Spleen (tissue), 11 donors: Measurements from ENCODE around the gene RNF130. TPM values are rescaled to one million over a fixed set of nuclear protein-coding genes. Genes with fewer than 3 reads are reported as not detected.

Experiments
- DNase-seq: peaks from one replicate; pipeline ENCODE4 v3.0.0-alpha.2; 2020
- H3K27ac ChIP-seq, 8 donors: fragments of 200-600 bp; sonication (generic) in 7 of 8; 1 replicate in 4 of 8; 2 replicates in 4 of 8; pipeline versions ENCODE4 v1.5.0 to v1.8.0; 2016 to 2021; ENCODE audit warnings: inconsistent platforms in 4 of 8, mild to moderate bottlenecking in 4 of 8, moderate library complexity in 1 of 8
- H3K27me3 ChIP-seq, 7 donors: fragments of 200-600 bp; sonication (generic) in 6 of 7; replicated peaks in 1 of 7; 1 replicate in 4 of 7; 2 replicates in 3 of 7; pipeline versions ENCODE4 v1.5.0 to v1.8.0; 2016 to 2021; ENCODE audit warnings: inconsistent platforms in 3 of 7, mild to moderate bottlenecking in 1 of 7
- H3K36me3 ChIP-seq, 6 donors: fragments of 200-600 bp; sonication (generic) in 5 of 6; 1 replicate in 4 of 6; 2 replicates in 2 of 6; pipeline versions ENCODE4 v1.5.0 to v1.8.0; 2016 to 2021; ENCODE audit warnings: inconsistent platforms in 2 of 6
- H3K4me1 ChIP-seq, 6 donors: fragments of 200-600 bp; sonication (generic) in 5 of 6; 1 replicate in 3 of 6; 2 replicates in 3 of 6; pipeline versions ENCODE4 v1.5.0 to v1.8.0; 2016 to 2021; ENCODE audit warnings: inconsistent platforms in 3 of 6
- H3K4me3 ChIP-seq, 8 donors: fragments of 200-600 bp; sonication (generic) in 7 of 8; 1 replicate in 4 of 8; 2 replicates in 4 of 8; pipeline versions ENCODE4 v1.5.0 to v1.8.0; 2016 to 2021; ENCODE audit warnings: inconsistent platforms in 4 of 8, mild to moderate bottlenecking in 4 of 8, moderate library complexity in 2 of 8
- H3K9me3 ChIP-seq, 8 donors: fragments of 200-600 bp; sonication (generic) in 7 of 8; 1 replicate in 4 of 8; 2 replicates in 4 of 8; pipeline versions ENCODE4 v1.5.0 to v1.8.0; 2016 to 2021; ENCODE audit warnings: inconsistent platforms in 4 of 8
- CTCF ChIP-seq, 11 experiments: fragments of 200-600 bp in 7 of 11; fragments of 450-650 bp in 4 of 11; sonication (generic) in 4 of 11; IDR thresholded peaks in 8 of 11; conservative IDR thresholded peaks in 3 of 11; 1 replicate in 7 of 11; 2 replicates in 4 of 11; pipeline versions ENCODE4 v1.4.0 to v1.8.0; 2016 to 2021; ENCODE audit warnings: antibody characterized with exemption in 11 of 11, inconsistent platforms in 4 of 11, mild to moderate bottlenecking in 1 of 11
- POLR2A ChIP-seq, 3 donors: fragments of 450-650 bp; IDR thresholded peaks; one replicate each; pipeline ENCODE4 v1.5.1; 2017; ENCODE audit warnings: antibody characterized with exemption in 3 of 3, mild to moderate bottlenecking in 1 of 3
- POLR2AphosphoS5 ChIP-seq, 3 donors: sonication (generic); formaldehyde crosslinking; IDR thresholded peaks; one replicate each; pipeline ENCODE4 v1.5.1; 2017; ENCODE audit warnings: antibody characterized with exemption in 3 of 3
- WGBS, 5 donors: extraction: QIAGEN DNeasy Blood & Tissue Kit in 3 of 5; methylation state at CpG; one replicate each; pipeline versions ENCODE4 v1.1.5 to v1.1.7; 2013 to 2018; 5-methylcytosine and 5-hydroxymethylcytosine counted together
- intact Hi-C: fragments of 100-400 bp; cut with DNase I; formaldehyde crosslinking; loops from one replicate; pipeline ENCODE4 v1.15.0; 2023; ENCODE audit warnings: low total_unique reads
- polyA plus RNA-seq, 3 donors: library from polyadenylated mRNA; stranded (reverse); fragments of 200-250 nt; gene quantifications; one replicate each; pipeline ENCODE4 v1.2.1, GENCODE V29; 2013
- total RNA-seq, 7 donors: library from RNA; depleted of rRNA in 3 of 7; stranded (reverse); fragments of >200 nt in 3 of 7; fragmentation: NEBNext Ultra II Directional in 4 of 7; extraction: Animal tissue kit (Norgen Biotek cat#: 25700) in 4 of 7; gene quantifications; one replicate each; pipeline versions ENCODE4 v1.1.0 to v1.2.1, GENCODE V29; 2016 to 2021
- donor health status: healthy with polysubstance abuse.
- donor health status: DM: no; HTN: no; CAD: no; lungs with moderate emphysema.
- donor health status: DM: no; HTN: no; CAD: no.
- donor health status: Bipolar disorder and iron deficiency.
- donor health status: healthy.
- donor health status: DM: no; HTN: no; CAD: no.
- donor health status: DM: yes; HTN: yes; CAD: no.

Gene RNF130
- total and polyA plus RNA-seq, 10 donors: 44.1 to 119 (median 82.7) TPM

- DNase-seq: no peak
- Histone ChIP-seq H3K9me3 (no peaks in the 10 kb centered on the region), H3K27me3 (no peaks in the 10 kb centered on the region), H3K27ac (no peak overlapping the region), H3K4me3 (no peak overlapping the region), H3K36me3 (no peaks in the 10 kb centered on the region), H3K4me1 (peaks cover 0 to 29% (median 0%) of the 10 kb centered on the region in 6 donors)
- TF ChIP-seq CTCF (IDR thresholded peaks at IDR 0.05 in 8 of 11, conservative IDR thresholded peaks at IDR 0.05 in 3 of 11) (no peak), POLR2AphosphoS5 (IDR thresholded peaks at IDR 0.05) (no peak), POLR2A (IDR thresholded peaks at IDR 0.05) (no peak)
- intact Hi-C loops: no loop called here
- 85 to 92% (median 88%) methylated on average over 5 of the region's 5 CpGs for WGBS, 5 donors
These were observed 19.2 kb downstream of the RNF130 start for GRCh38 chr5:180052211-180052818.

- Histone ChIP-seq H3K27ac (no peak overlapping the region), H3K4me3 (no peak overlapping the region), H3K27me3 (no peaks in the 10 kb centered on the region), H3K36me3 (peaks cover 0 to 13% (median 1%) of the 10 kb centered on the region in 6 donors), H3K4me1 (peaks cover 0 to 29% (median 0%) of the 10 kb centered on the region in 6 donors), H3K9me3 (peaks cover 0 to 5% (median 0%) of the 10 kb centered on the region in 8 donors)
- no peak for TF ChIP-seq POLR2AphosphoS5 (IDR thresholded peaks at IDR 0.05)
- TF ChIP-seq CTCF (IDR thresholded peaks at IDR 0.05 in 8 of 11, conservative IDR thresholded peaks at IDR 0.05 in 3 of 11): no peak
- no peak for TF ChIP-seq POLR2A (IDR thresholded peaks at IDR 0.05)
- no peak for DNase-seq
- intact Hi-C loops: no loop called here
- 82 to 90% (median 87%) methylated on average over 9 of the region's 9 CpGs for WGBS, 5 donors
These were observed 21.2 kb downstream of the RNF130 start for GRCh38 chr5:180050121-180050940.

- 40 to 59% (median 49%) methylated on average over 2 of the region's 2 CpGs for WGBS, 5 donors
- Histone ChIP-seq H3K4me3 (no peak overlapping the region), H3K36me3 (peaks cover 0 to 14% (median 1%) of the 10 kb centered on the region in 6 donors), H3K27ac (no peak overlapping the region), H3K27me3 (no peaks in the 10 kb centered on the region), H3K4me1 (peaks cover 0 to 29% (median 0%) of the 10 kb centered on the region in 6 donors), H3K9me3 (peaks cover 0 to 5% (median 0%) of the 10 kb centered on the region in 8 donors)
- DNase-seq: no peak
- TF ChIP-seq POLR2AphosphoS5 (IDR thresholded peaks at IDR 0.05): no peak
- TF ChIP-seq POLR2A (IDR thresholded peaks at IDR 0.05): no peak
- TF ChIP-seq CTCF (IDR thresholded peaks at IDR 0.05 in 8 of 11, conservative IDR thresholded peaks at IDR 0.05 in 3 of 11): no peak
- intact Hi-C loops: no loop called here
These were observed 22.4 kb downstream of the RNF130 start for GRCh38 chr5:180049185-180049548.

- Histone ChIP-seq H3K9me3 (peaks cover 0 to 5% (median 0%) of the 10 kb centered on the region in 8 donors), H3K27me3 (no peaks in the 10 kb centered on the region), H3K27ac (no peak overlapping the region), H3K4me1 (peaks cover 0 to 24% (median 0%) of the 10 kb centered on the region in 6 donors), H3K36me3 (peaks cover 0 to 14% (median 1%) of the 10 kb centered on the region in 6 donors), H3K4me3 (no peak overlapping the region)
- TF ChIP-seq POLR2A (IDR thresholded peaks at IDR 0.05): no peak
- TF ChIP-seq POLR2AphosphoS5 (IDR thresholded peaks at IDR 0.05): no peak
- TF ChIP-seq CTCF (IDR thresholded peaks at IDR 0.05 in 8 of 11, conservative IDR thresholded peaks at IDR 0.05 in 3 of 11): no peak
- 66 to 81% (median 73%) methylated on average over 8 of the region's 8 CpGs for WGBS, 5 donors
- intact Hi-C loops: no loop called here
- DNase-seq: no peak
These were observed 23.9 kb downstream of the RNF130 start for GRCh38 chr5:180047667-180048066.
